SKM-1 treated with dmso at 0.1 percent for 144 hours (cell line): ENCODE measurements around the gene LIPG.
"Not testable (repeated sequence)": the region's sequence is repeated elsewhere in the genome, so short reads cannot be mapped to it uniquely, and the experiment has no call there.

Experiments
- DNase-seq: peaks from one replicate; lab custom pipeline; 2025; ENCODE audit not compliant: unreplicated experiment; lab: John Stamatoyannopoulos, UW

Gene LIPG

DNA sequence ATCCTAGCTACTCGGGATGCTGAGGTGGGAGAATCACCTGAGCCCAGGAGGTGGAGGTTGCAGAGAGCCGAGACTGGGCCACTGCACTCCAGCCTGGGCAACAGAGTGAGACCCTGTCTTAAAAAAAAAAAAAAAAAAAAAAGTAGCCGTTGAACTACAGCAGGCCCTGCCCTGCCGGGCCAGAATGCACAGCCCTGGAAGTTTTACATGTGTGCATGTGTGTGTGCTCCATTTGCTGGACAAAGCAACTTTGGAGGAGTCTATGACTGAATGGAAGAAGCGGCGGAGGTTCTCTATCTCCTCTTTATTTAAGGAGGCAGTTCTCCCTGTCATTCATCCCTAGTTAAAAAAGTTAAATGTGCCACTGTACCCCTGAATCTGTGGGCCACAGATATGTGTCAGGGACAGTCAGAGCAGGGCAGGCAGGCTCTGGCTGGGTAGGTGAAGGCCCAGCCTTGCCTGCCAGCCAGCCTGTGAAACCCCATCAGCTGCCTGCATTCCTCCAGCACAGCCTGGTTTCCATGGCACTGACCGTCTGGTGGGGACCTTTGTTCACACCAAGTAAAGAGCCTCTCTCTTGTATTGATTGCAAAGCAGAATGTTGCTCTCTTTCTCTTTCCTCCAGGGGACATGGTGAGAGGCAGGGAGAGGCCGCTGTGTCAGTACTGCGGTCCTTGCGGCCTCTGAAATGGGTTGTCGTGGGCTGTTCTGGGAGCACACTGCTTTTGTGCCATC lies 10.9 kb downstream of the LIPG start:
- no peak for DNase-seq

DNA sequence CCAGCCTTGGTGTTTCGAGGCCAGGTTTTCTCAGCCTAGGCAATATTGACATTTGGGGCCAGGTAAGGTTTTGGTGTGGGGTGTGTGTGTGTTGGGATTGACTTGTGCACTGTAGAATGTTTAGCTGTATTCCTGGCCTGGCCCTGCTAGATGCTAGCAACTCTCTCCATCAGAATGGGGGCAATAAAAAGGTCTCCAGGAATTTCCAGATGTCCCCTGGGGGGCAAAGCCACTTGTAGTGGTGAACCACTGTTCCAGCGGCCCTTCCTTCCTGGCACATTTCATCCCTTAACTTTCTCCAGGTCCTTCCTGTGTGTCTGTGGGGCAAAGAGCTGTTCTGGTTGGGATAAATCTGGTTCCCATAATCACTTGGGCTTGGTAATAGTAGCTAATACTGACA lies 12.0 kb downstream of the LIPG start:
- no peak for DNase-seq

- DNase-seq = not testable (repeated sequence)
Observed at GRCh38 chr18:49579041-49579440, 17.2 kb downstream of the LIPG start.

DNA sequence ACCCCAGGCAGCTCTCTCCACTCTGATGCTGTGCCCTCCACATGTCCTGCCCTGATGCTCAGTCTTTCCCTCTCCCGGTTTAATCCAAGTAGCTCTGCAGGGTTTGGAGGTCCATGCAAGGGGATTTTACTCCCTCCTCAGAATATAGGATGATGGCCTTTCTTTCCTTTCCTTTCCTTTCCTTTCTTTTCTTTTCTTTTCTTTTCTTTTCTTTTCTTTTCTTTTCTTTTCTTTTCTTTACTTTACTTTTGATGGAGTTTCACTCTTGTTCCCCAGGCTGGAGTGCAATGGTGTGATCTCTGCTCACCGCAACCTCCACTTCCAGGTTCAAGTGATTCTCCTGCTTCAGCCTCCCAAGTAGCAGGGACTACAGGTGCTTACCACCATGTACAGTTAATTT lies 17.7 kb downstream of the LIPG start:
- not testable (repeated sequence) for DNase-seq

GRCh38 chr18:49580279-49580678 lies 18.4 kb downstream of the LIPG start:
- no peak for DNase-seq

GRCh38 chr18:49581371-49581770 lies 19.5 kb downstream of the LIPG start:
- peak; percentile 66 for DNase-seq

- DNase-seq = no peak
Observed at GRCh38 chr18:49582579-49582978, 20.7 kb downstream of the LIPG start.

- no peak for DNase-seq
Observed at GRCh38 chr18:49584394-49584793, 22.5 kb downstream of the LIPG start.

DNA sequence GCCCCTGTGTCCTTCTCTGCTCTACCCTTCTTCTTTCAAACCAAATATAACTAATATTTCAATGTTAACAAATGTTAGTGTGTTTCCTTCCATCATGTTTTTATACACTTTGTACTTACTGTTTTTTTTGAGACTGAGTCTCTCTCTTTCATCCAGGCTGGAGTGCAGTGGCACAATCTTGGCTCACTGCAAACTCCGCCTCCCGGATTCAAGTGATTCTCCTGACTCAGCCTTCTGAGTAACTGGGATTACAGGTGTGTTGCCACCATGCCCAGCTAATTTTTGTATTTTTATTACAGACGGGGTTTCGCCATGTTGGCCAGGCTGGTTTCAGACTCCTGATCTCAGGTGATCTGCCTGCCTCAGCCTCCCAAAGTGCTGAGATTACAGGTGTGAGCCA lies 23.1 kb downstream of the LIPG start:
- DNase-seq = not testable (repeated sequence)

DNA sequence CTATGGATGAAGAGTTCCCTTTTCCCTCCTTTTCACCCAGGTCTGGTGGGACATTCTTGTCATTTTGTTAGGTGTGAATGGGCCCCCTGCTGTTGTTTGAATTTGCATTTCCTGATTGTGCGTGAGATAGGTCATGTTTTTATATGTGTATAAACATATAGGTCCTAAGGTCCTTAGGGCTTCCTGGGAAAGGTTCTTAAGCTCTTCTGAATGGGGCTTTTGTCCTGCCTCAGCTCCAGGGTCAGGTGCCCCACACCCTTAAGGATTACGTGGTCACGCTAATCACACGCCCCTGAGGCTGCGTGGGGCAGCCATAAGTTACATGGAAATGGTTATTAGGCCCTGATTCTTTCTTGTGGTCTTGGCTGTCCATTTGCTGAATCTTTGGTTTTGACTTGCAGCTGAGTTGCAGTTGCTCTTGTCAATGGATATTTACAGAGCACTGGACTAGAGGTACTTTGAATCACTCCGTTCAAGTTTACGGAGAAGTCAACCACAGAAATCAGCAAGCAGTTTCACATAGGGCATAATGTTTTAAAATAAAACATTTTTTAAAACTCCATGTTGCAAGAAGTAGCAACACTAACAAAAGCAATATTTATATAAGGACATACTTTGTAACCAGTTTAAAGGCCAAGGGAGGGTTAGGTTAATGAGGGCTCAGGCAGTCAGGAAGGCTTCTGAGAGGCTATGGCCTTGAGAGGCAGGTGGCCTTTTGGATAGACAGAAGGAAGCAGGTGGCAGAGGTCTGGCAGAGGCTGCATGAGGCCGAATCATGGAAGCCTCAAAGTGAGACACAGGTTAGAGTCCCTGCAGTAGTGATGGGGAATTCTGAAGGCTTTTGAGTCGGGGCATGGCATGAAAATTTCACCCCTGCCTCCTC lies 24.2 kb downstream of the LIPG start:
- no peak for DNase-seq

- no peak for DNase-seq
Observed at GRCh38 chr18:49588171-49588570, 26.3 kb downstream of the LIPG start.

DNA sequence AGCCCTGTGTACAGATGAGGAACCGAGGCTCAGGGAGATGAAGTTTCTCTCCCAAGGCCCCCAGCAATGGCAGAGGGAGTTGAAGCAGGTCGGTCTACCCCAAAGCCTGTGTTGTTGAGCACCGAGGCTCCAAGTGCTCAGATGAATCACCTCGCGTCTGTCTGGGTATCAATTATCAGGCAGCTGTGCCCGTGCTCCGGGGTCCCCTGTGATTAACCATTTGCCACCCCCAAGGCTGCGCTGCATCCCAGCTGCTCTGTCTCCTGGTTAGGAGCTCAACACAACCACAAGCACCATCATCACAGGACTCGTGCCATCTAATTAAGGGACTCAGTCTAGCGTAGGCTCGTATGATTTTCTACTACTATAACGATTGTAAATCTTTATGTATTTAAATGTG lies 27.1 kb downstream of the LIPG start:
- no peak for DNase-seq

DNA sequence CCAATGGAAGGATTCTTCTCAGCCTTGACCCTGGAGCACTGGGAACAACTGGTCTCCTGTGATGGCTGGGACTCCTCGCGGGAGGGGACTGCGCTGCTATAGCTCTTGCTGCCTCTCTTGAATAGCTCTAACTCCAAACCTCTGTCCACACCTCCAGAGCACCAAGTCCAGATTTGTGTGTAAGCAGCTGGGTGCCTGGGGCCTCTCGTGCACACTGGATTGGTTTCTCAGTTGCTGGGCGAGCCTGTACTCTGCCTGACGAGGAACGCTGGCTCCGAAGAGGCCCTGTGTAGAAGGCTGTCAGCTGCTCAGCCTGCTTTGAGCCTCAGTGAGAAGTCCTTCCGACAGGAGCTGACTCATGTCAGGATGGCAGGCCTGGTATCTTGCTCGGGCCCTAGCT lies 28.8 kb downstream of the LIPG start:
- DNase-seq = no peak

GRCh38 chr18:49591271-49591670 lies 29.4 kb downstream of the LIPG start:
- DNase-seq = no peak

- no peak for DNase-seq
Observed at GRCh38 chr18:49591775-49592174, 29.9 kb downstream of the LIPG start.

GRCh38 chr18:49596687-49597086 lies 34.8 kb downstream of the LIPG start:
- DNase-seq = no peak

GRCh38 chr18:49597157-49597931 lies 35.5 kb downstream of the LIPG start:
- no peak for DNase-seq

DNA sequence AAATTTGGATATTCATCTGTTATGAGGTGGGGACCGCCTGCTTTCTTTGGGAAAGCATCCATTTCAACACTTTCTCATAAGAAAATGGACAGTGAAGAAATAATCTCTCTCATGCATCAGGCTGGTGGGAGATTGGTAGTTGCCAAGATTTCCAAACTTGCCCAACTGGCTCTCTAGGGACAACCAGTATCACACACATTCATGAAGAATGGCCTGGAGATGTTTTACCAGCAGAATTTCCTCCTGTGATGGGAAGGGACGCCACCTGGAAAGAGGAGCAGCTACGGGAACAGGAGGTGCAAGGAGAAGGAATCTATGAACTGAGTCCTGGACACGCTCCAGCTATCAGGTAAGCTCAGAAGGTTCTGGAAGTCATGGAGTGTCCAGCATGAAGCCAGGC lies 39.4 kb downstream of the LIPG start:
- no peak for DNase-seq

GRCh38 chr18:49608366-49609255 lies 46.8 kb downstream of the LIPG start:
- DNase-seq = no peak

DNA sequence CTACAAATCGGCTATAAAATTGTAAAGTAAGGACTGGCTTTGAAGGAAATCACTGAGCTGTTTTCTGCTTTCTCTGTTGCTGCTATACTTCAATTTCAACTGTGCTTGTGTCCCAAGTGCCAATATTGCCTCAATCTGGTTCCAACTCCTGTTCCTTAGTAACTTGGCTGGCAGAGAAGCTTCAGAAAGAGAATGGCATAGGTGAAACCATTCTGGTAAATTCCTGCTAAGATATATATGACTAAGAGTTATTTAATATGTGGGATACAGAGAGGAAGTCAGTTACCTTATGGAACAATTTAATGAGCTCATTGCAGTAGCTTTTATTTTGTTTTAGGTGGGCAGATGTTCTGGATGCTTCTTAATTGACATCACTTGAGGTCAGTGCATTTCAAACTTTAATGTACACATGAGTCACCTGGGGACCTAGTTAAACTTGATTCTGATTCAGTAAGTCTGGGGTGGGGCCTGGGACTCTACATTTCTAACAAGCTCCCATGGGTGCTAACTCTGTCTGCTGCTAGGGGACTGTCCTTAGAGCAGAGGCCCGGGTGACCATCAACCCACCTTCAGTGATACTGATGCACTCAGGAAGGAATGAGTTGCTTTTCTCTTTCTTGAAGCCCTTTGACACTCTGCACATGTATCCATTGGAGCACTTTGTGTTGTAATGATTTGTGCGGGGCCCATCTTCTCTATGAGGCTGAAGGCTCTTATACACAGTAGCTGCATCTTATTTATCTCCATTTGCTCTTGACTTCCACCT lies 47.6 kb downstream of the LIPG start:
- DNase-seq = no peak
